ENCODE measurements around the gene TULP4. TPM values are rescaled to one million over a fixed set of nuclear protein-coding genes. Genes with fewer than 3 reads are reported as not detected.
"Not testable (repeated sequence)": the region's sequence is repeated elsewhere in the genome, so short reads cannot be mapped to it uniquely, and the experiment has no call there.

TULP4 gene
- total RNA-seq, 1 donor from 2014 or later = 36.3 TPM

DNA sequence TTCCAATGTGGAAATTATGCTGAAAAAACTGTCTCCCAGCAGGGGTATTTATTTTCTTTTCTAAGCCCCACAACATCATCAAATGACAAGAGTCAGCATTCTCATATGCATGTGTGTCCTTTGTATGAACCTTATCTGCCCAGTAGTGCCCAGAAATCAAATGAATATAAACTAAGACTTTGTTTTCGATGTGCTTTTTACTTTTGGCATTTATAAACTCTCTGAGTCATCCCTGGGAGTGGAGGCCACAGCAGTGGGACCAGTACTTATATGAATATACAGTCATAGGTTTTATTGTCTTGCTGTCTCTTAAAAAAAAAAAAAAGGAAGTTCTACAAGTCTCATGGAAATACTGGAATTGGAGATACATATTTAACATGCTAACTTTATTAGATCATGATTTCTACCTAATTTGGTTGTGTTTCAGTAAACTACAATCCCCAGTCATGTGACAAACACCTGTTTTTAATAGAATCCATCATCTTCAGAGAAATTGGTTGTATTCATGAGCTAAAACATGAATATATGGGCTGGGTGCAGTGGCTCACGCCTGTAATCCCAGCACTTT is 148.4 kb downstream of the TULP4 start:
- intact Hi-C loops (cut with micrococcal nuclease) = no loop called here

DNA sequence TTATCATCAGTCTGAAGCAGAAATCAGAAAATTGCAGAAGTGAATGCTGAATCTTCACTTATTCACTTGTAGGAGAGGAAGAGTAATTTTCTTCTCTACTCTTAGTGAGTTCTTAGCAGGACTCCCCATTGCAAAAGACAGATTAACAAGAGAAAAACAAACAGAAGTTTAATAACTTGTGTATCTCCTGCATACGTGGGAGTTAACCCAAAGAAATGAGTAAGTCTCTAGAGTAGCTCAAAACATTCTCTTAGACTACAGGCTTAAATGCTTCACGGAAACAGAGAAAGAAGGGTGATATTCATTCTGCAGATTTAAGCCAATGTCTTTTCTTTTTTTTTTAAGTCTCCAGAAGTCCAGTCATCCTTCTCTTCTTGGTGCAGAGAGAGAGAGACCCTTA is 149.7 kb downstream of the TULP4 start:
- intact Hi-C loops (cut with micrococcal nuclease) = no loop called here

DNA sequence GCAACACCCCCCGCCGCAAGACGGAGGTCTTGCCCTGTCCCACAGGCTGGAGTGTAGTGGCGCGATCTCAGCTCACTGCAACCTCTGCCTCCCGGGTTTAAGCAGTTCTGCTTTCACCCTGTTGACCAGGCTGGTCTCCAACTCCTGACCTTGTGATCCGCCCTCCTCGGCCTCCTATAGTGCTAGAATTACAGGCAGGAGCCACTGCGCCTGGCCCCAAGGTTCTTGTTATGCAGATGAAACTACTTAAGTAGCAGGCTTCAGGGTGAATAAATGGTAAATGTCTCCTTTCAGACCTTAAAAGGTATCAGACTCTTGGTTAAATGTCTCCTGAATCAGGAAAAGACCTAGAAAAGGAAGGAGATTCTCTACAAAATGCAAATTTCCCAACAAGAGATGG is 152.2 kb downstream of the TULP4 start:
- intact Hi-C loops (cut with micrococcal nuclease) = no loop called here

DNA sequence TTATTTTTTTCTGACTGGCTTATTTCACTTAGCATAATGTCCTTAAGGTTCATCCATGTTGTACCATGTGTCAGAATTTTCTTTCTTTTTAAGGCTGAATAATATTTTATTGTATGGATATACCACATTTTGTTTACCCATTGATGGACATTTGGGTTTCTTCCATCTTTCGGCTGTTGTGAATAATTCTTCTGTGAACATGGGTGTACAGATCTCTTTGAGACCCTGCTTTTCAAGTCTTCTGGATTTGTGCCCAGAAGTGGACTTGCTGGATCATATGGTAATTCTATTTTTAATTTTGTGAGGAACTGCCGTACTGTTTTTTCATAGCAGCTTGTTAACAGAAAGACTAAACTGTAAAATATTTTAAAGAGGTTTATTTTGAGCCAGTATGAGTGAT is 153.0 kb downstream of the TULP4 start:
- intact Hi-C loops (cut with micrococcal nuclease) = no loop called here

DNA sequence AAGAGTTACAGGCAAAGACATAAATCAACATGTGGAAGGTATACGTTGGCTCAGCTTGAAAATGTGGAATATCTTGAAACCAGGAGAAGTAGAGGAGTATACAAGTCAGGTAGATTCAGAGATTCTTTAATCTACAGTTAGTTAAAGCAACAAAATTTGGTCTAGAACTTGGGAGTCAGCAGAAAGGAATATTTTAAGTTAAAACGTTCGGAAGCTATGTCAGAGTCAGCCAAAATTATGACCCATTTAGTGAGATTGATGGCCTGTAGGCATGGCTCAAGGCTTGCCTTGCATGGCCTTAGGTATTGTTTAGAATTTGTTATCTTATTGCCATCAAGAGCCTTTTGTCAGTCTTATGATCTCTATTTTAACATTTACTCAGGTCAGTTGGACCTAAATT is 153.5 kb downstream of the TULP4 start:
- intact Hi-C loops (cut with micrococcal nuclease) = no loop called here

DNA sequence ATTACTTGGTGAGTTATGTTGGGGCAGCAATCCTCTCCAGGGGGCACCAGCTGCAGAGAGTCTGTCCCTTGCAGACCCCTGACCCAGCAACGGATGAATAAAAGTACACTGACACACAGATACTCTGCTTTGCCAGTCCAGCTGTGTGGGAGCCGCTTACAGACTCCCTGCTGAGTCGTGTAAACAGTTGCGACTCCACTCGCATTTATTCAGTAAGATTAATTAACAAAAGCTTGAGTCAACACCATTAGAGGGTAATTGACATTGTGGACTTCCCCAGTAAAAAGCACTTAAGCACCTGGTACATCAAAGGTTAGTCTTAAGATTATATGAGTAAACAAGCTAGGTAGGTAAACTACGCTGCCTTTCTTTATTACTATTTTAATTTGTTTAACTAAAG is 155.7 kb downstream of the TULP4 start:
- intact Hi-C loops (cut with micrococcal nuclease) = no loop called here

DNA sequence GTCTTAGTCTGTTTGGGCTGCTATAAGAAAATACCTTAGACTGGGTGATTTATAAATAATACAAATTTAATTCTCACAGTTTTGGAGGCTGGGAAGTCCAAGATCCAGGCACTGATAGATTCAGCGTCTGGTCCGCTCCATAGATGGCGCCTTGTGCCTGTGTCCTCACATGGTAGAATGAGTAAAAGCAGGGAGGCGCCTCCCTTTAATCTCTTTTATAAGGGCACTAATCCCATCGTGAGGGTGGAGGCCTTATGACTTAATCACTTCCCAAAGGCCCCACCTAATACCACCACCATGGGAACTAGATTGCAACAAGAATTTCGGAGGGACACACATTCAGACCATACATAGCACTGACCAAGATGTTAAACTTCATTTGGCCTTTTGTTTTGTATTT is 156.4 kb downstream of the TULP4 start:
- intact Hi-C loops (cut with micrococcal nuclease) = no loop called here

DNA sequence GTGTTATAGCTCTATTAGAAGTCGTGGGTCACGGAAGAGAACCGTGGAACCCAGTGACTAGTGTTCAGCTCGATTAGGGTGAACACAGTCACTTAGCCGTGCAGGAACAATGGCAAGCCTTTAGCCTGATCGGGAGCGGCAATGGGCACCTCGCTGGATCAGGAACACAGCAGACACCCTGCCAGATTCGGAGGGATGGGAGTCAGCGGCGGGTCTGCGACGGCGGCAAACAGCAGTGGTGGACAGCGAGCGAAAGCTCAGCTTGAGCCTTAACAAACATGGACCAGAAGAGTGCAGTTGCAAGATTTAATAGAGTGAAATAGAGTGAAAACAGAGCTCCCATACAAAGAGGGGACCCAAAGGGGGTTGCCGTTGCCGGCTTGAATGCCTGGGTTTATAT is 157.8 kb downstream of the TULP4 start:
- intact Hi-C loops (cut with micrococcal nuclease) = not testable (repeated sequence)

DNA sequence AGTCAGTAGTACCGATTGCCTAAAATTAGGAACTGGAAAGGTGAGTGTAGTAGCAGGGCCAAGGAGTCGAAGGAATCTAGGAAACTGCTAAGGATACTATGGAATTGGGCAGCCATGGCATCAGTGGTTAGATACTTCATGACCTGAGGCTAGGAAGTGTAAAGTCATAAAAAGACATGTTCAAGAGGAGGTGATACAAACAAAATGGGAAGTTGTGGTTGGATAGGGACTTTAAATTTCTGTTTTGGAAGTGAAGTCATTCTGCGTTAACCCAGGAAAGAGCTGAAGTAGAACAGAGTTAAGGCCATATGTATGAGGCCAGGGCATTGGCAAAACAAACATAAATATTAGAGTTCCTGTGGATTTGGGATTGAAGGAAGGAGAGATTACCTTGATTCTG is 159.1 kb downstream of the TULP4 start:
- intact Hi-C loops (cut with micrococcal nuclease) = no loop called here

DNA sequence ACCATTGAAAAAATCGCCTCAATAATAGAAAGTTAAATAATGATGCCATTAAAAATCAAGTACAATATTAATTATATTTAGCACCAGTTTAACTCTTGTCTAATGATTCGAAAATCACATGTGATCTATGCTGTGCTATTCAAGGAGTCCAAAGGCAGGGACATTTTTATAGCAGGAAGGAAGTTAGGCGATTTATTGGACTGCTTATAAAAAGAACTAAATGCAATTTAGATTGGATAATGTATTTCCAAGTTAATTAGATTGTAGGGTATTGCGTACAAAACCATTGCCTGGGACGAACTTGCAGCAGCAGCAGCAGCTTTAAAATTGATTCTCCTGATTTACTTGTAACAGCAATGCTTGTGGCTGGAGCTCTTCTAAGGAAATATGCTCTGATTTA is 160.2 kb downstream of the TULP4 start:
- intact Hi-C loops (cut with micrococcal nuclease) = no loop called here

DNA sequence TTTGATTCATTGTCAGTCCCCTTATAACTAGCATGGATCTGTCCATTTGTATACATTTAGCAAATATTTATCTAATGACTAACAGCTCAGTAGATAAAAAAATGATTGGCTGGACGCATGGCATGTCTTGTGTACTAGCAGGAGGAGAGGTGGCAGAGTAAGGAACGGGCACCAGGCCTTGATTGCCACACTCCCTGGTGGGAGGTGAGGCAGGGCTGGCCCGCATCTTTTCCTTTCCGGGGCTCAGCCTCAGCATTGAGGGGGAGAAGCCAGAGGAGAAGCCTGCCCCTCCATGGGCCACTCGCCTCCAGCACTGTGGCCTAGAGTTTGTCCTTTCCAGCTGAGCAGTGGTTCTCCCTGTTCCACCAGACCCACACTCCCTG is 162.7 kb downstream of the TULP4 start:
- intact Hi-C loops (cut with micrococcal nuclease) = no loop called here

DNA sequence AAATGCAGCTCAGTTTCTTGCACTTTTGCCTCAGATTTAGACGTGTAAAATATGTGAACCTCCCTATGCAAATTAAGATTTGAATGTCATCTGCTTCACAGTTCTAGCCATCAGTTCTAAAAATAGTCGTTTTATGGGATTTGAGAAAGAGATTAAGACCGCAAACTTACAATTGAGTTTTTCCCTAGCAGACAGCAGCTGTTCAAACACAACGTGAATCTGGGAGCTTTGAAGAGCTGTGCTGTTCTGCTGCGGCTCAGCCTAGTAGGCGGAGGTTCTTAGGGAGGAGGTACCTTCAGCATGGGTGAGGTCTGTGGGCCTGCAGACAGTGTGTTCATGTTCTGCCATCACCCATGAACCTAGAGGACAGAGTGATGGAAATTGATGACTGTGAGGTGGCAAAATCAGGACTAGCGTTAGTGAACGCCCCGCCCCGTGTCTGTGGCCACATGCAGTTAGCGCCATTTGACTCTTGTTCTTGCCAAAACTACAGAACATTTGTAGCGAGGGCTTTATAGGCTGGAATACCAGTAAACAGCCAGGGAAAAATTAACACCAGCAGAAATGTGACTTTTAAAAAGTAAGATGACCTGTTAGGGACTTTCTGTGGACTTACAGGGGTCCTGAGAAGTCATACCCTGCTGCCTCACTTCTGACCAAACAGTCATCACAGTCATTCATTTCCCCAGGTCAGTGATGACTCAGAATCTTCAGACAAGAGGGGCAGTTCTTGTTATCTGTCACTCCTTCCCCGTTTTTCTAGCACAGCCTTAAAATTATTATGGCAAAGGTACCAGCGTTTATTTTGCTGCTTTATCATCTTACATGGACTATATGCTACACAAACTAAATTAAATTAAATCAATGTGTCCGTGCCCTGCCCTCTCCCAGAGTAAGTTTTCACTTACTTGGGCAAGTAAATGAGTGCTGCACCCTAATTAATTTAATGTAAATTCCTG is 163.4 kb downstream of the TULP4 start:
- intact Hi-C loops (cut with micrococcal nuclease) = no loop called here

DNA sequence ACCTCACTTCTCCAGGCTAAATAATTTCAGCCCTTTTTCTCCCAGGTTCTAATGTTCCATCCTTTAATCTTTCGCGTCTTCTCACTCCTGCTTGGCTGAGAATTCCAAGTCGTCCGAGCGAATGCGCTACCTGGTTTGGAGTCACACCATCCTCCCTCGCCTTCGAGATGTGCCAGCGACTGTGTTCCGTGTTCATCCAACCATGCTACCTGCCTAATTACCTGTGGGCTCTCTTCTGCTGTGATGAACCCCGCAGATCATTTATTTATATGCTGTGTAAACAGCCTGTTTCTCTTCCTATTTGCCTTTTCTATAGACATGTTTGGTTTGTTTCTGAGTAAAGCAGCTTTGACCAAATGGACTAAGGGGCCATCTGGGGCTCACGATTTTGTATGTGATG is 164.1 kb downstream of the TULP4 start:
- intact Hi-C loops (cut with micrococcal nuclease) = no loop called here

DNA sequence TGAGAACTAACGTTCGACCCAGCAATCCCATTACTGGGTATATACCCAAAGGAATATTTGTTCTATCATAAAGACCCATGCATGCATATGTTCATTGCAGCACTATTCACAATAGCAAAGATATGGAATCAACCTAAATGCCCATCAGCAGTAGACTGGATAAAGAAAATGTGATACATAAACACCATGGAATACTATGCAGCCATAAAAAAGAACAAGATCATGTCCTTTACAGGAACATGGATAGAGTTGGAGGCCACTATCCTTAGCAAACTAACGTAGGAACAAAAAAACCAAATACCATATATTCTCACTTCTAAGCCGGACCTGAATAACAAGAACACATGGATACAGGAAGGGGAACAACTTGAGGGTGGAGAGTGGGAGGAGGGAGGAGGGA is 165.5 kb downstream of the TULP4 start:
- intact Hi-C loops (cut with micrococcal nuclease) = not testable (repeated sequence)

DNA sequence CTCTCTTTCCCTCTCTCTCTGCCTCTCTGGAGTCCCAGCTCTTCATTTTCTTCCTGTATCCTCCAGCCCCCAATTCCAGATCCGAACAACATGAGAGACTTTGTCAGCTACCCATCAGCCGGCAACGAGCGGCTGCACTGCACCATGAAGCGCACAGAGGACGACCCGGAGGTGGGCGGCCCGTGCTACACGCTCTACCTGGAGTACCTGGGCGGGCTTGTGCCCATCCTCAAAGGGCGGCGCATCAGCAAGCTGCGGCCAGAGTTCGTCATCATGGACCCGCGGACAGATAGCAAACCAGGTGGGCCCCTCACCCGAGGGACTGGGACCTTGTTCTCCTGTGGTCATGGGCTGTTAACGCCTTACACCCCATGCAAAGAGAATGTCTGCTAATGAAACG is 168.7 kb downstream of the TULP4 start:
- intact Hi-C loops (cut with micrococcal nuclease) = no loop called here

DNA sequence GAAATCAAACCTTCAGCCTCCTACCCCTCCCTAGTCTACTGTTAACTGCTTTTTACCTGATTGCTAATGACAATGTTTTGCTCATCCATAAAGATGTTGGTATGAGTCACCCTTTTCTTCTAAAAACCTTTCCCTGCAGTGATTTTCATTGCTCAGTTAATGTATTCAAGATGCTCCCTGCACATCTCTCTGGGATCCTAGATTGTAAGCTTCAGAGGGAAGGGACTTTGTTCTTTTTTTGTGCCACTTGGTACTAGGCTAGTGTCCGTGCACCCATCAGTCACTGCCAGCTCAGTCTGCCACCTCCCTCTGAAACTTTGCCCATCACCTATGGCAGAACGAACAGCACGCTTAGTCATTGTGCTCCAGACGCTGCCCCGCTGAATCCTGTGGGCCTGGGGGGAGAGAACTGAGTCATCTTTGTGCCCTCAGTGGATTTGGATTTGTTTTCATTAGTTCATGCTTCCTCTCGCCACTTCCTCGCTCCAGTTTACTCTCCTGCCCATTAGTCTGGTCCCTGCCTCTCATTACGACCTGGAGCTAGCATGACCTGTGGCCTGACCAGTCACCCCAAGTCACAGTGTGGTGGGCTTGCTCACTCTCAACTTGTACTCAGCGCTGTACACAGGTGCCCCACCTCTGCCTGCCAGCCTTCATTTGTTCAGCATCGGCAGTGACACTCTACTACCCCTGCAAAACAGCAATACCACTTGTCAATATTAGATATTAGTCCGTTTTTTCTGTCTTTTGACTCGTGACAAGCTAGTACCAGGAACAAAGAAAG is 169.6 kb downstream of the TULP4 start:
- intact Hi-C loops (cut with micrococcal nuclease) = no loop called here

DNA sequence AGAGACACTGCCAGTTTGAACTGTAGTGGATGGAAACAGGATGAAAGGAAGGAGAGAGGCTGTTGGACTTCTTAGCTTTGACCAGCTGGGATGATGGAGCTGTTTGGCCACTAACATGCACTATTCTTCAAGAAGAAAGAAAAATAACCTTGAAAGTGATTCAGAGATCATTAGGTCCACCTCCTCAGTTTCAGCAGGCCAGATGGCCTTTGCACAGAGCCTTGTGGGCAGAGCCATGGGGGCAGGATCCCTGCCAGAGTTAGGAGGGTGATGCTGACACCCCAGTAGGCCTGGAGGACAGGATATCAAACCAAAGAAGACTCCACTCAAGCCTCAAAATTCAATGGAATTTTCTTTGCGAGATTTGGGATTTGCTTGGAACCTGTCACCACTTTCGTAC is 173.2 kb downstream of the TULP4 start:
- intact Hi-C loops (cut with micrococcal nuclease) = no loop called here

DNA sequence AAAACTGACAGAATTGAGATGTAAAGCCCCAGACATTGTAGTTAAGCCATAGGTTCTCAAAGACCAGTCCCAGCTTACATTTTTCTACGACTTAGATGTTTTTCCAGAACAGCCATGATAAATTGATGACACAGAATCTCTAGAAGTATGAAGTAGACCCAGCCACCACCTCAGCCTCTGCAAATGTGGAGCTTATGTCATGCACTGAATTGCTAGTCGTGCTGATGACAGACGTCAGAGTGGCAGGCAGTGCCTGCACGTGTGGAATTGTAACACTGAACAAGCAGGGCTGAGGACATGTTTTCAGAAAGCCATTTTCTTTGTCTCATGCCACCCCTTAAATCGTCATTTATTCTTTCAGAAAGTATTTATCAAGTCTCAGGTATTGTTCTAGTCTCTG is 175.2 kb downstream of the TULP4 start:
- intact Hi-C loops (cut with micrococcal nuclease) = no loop called here

DNA sequence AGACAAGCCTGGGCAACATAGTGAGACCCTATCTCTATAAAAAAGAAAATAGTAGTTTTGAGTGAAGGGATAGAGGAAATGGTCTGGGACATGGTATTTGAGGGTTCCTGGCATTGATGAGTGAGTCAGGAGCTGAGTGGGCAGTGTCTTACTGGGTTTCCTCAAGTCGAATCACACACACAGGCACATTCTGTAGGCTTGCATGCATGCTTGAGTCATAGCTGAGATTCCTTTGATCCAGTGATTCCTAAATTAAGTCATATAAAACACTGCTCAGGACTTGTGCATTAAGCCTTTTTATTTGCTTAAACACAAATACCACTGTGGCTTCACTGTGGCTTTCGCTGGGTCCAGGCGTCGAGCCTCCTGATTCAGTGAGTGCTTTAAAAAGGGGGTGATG is 175.8 kb downstream of the TULP4 start:
- intact Hi-C loops (cut with micrococcal nuclease) = no loop called here

DNA sequence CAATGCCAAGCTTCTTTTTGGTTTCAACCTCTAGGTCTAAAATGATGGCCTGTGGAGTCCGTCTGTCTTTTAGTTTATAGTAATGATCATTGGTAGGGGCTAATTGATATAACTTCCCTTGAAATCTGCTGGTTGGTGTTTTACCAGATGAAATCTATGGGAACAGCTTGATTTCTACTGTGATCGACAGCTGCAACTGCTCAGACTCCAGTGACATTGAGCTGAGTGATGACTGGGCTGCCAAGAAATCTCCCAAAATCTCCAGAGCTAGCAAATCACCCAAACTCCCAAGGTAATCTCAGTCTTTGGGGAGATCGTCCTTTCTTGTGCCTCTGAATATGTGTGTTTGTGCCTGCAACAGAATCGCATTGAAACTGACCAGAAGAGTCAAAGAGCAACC is 177.2 kb downstream of the TULP4 start:
- intact Hi-C loops (cut with micrococcal nuclease) = no loop called here

DNA sequence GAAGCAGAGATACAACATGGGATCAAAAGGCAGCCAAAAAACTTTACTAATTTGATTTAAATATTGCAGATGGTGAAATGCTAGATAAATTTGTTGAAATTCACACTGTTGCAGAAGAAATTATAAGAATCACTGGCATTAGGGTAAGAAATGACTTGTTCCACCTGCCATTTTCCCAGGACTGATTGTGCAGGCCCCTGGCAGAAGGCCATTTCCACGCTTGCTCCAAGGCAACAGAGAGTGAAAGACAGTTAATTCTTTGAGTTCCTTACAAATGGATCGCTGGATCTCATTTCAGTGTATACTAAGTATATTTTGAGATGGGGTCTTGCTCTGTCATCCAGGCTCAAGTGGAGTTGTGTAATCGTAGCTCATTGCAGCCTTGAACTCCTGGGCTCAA is 180.6 kb downstream of the TULP4 start:
- intact Hi-C loops (cut with micrococcal nuclease) = no loop called here

DNA sequence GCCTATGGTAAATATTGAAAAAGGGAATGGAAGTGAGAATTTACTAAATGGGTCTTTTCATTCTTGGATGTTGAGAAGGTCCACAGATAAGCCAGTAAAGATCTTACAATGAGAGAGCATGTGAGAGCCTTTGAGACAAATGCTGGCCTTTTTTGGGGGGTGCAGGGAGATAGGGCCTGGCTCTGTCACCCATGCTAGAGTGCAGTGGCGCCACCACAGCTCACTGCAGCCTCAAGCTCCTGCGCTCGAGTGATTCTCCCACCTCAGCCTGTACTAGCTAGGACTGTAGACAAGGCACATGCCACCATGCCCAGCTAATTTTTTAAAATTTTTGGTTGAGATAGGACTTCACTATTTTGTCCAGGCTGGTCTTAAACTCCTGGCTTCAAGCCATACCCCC is 184.4 kb downstream of the TULP4 start:
- intact Hi-C loops (cut with micrococcal nuclease) = no loop called here

Measured in T-helper 1 cell treated with Interleukin-12 subunit alpha and Interleukin-12 subunit beta and Interleukin-4 antibody, amounts not matched to agents 30 ng/mL and 1 ng/mL, for 36 hours (primary cell).